HEK293T (cell line): Measurements from ENCODE around the gene DCBLD2.

Source experiments
- CTCF ChIA-PET: fragments of 350-600 bp; formaldehyde crosslinking; extraction: SDS; loops from one replicate; lab custom pipeline; 2021; ENCODE audit warnings: antibody characterized with exemption, inconsistent platforms; lab: Yijun Ruan, JAX
- POLR2A ChIA-PET: fragments of 350-600 bp; formaldehyde crosslinking; extraction: SDS; loops from one replicate; lab custom pipeline; 2020; ENCODE audit warnings: antibody characterized with exemption, inconsistent platforms; lab: Yijun Ruan, JAX
- DNase-seq: peaks from one replicate; pipeline ENCODE4 v3.0.0; 2012; ENCODE audit warnings: mixed read lengths; ENCODE audit errors: extremely low spot score
- ARNT ChIP-seq: fragments of 450-650 bp; IDR thresholded peaks from 2 replicates; pipeline ENCODE4 v1.6.1; 2017; ENCODE audit warnings: mild to moderate bottlenecking
- BHLHE40 ChIP-seq: fragments of 450-650 bp; IDR thresholded peaks from 2 replicates; pipeline ENCODE4 v1.6.1; 2016; ENCODE audit warnings: mild to moderate bottlenecking, moderate library complexity, borderline replicate concordance
- CTBP1 ChIP-seq: fragments of 450-650 bp; IDR thresholded peaks from 2 replicates; pipeline ENCODE4 v1.6.1; 2016; ENCODE audit warnings: borderline replicate concordance
- ELF4 ChIP-seq: fragments of 450-650 bp; IDR thresholded peaks from 2 replicates; pipeline ENCODE4 v1.6.1; 2017; ENCODE audit warnings: antibody characterized with exemption
- FOXA1 ChIP-seq: fragments of 450-650 bp; IDR thresholded peaks from 2 replicates; pipeline ENCODE4 v1.6.1; 2016; ENCODE audit warnings: mild to moderate bottlenecking
- FOXK2 ChIP-seq: fragments of 450-650 bp; IDR thresholded peaks from 2 replicates; pipeline ENCODE4 v1.6.1; 2016; ENCODE audit warnings: mild to moderate bottlenecking
- FOXM1 ChIP-seq: fragments of 450-650 bp; IDR thresholded peaks from 2 replicates; pipeline ENCODE4 v1.6.1; 2017; ENCODE audit warnings: mild to moderate bottlenecking, borderline replicate concordance
- HDGF ChIP-seq: fragments of 450-650 bp; IDR thresholded peaks from 2 replicates; pipeline ENCODE4 v1.6.1; 2017; ENCODE audit warnings: antibody characterized with exemption, borderline replicate concordance
- L3MBTL2 ChIP-seq: fragments of 450-650 bp; conservative IDR thresholded peaks from 2 replicates; pipeline ENCODE4 v1.6.1; 2016; ENCODE audit warnings: mild to moderate bottlenecking
- LEF1 ChIP-seq: fragments of 450-650 bp; IDR thresholded peaks from 2 replicates; pipeline ENCODE4 v1.6.1; 2017; ENCODE audit warnings: mild to moderate bottlenecking, borderline replicate concordance
- NFRKB ChIP-seq: fragments of 450-650 bp; IDR thresholded peaks from 2 replicates; pipeline ENCODE4 v1.6.1; 2016; ENCODE audit warnings: mild to moderate bottlenecking, moderate library complexity
- PKNOX1 ChIP-seq: fragments of 450-650 bp; IDR thresholded peaks from 2 replicates; pipeline ENCODE4 v1.6.1; 2016
- SP1 ChIP-seq: fragments of 450-650 bp; IDR thresholded peaks from 2 replicates; pipeline ENCODE4 v1.6.1; 2017
- SUZ12 ChIP-seq: fragments of 450-650 bp; IDR thresholded peaks from 2 replicates; pipeline ENCODE4 v1.6.1; 2016; ENCODE audit warnings: mild to moderate bottlenecking
- TARDBP ChIP-seq: fragments of 450-650 bp; IDR thresholded peaks from 2 replicates; pipeline ENCODE4 v1.6.1; 2016
- ZNF384 ChIP-seq: fragments of 450-650 bp; IDR thresholded peaks from 2 replicates; pipeline ENCODE4 v1.6.1; 2016

DCBLD2 gene

GRCh38 chr3:98824256-98824655, 77.2 kb downstream of the DCBLD2 start:
- ChIA-PET CTCF (interaction anchor here (0.5 to 1.0 kb wide), 4 partner anchors 8 to 672 kb away, joined by 3 to 6 read pairs (median 3); no protein-coding TSS in a partner anchor), POLR2A (no interaction called here)
- no peak for DNase-seq
- TF ChIP-seq SUZ12, result no peak
- TF ChIP-seq NFRKB, result no peak
- TF ChIP-seq PKNOX1, result no peak
- TF ChIP-seq CTBP1, result no peak
- no peak for TF ChIP-seq SP1
- TF ChIP-seq FOXM1, result no peak
- TF ChIP-seq BHLHE40, result no peak
- no peak for TF ChIP-seq HDGF
- TF ChIP-seq TARDBP, result no peak
- no peak for TF ChIP-seq L3MBTL2
- no peak for TF ChIP-seq FOXA1
- no peak for TF ChIP-seq FOXK2
- TF ChIP-seq LEF1, result no peak
- no peak for TF ChIP-seq ELF4
- TF ChIP-seq ZNF384, result no peak
- TF ChIP-seq ARNT, result no peak

- ChIA-PET CTCF (interaction anchor here (0.6 to 1.0 kb wide), 3 partner anchors 9 to 170 kb away, joined by 3 to 6 read pairs (median 3); no protein-coding TSS in a partner anchor), POLR2A (no interaction called here)
- TF ChIP-seq SUZ12 (no peak), ELF4 (no peak), ZNF384 (no peak), L3MBTL2 (no peak), ARNT (no peak), NFRKB (no peak), LEF1 (no peak), BHLHE40 (no peak), PKNOX1 (no peak)
- no peak for DNase-seq
Observed at GRCh38 chr3:98823791-98824190, 77.7 kb downstream of the DCBLD2 start.

GRCh38 chr3:98821063-98821462, 80.4 kb downstream of the DCBLD2 start:
- CTCF ChIA-PET, result interaction anchor here (0.7 kb wide), 1 partner anchor 87 kb away, joined by 3 read pairs; no protein-coding TSS in a partner anchor
- DNase-seq, result no peak
- POLR2A ChIA-PET, result no interaction called here
- TF ChIP-seq SUZ12 (no peak), PKNOX1 (no peak), FOXK2 (no peak), HDGF (no peak), BHLHE40 (no peak), CTBP1 (no peak), LEF1 (no peak), TARDBP (no peak), FOXM1 (no peak), NFRKB (no peak), ELF4 (no peak), FOXA1 (no peak), L3MBTL2 (no peak), ZNF384 (no peak)

- TF ChIP-seq CTBP1 (no peak), ELF4 (no peak), L3MBTL2 (no peak), NFRKB (no peak), HDGF (no peak), ARNT (no peak), FOXK2 (no peak), SP1 (no peak), FOXA1 (no peak), PKNOX1 (no peak), SUZ12 (no peak), FOXM1 (no peak), BHLHE40 (no peak), TARDBP (no peak), LEF1 (no peak), ZNF384 (no peak)
- ChIA-PET POLR2A (no interaction called here), CTCF (interaction anchor here (0.9 to 5.5 kb wide), 5 partner anchors 168 to 356 kb away, joined by 4 to 41 read pairs (median 5); no protein-coding TSS in a partner anchor)
- peak; percentile 36 for DNase-seq
Observed at GRCh38 chr3:98817547-98818041, 83.9 kb downstream of the DCBLD2 start.

GRCh38 chr3:98814817-98815420, 86.6 kb downstream of the DCBLD2 start:
- POLR2A ChIA-PET, result no interaction called here
- TF ChIP-seq L3MBTL2 (no peak), ELF4 (no peak), LEF1 (no peak), HDGF (no peak), NFRKB (no peak), ARNT (no peak), SP1 (no peak), FOXA1 (no peak), SUZ12 (no peak), BHLHE40 (no peak), TARDBP (no peak), ZNF384 (no peak), PKNOX1 (no peak), FOXK2 (no peak), CTBP1 (no peak)
- CTCF ChIA-PET, result interaction anchor here (1.1 to 5.5 kb wide), 2 partner anchors 179 to 213 kb away, joined by 7 to 41 read pairs; no protein-coding TSS in a partner anchor
- no peak for DNase-seq
